HepG2 (cell line): ENCODE data around the gene TNNI3. TPM values are rescaled to one million over a fixed set of nuclear protein-coding genes. Genes with fewer than 3 reads are reported as not detected.
A peak's percentile ranks its signal among the peaks of the same experiment; 100 is the strongest.

Source experiments
- ARNT2 ChIP-seq: sonication (generic); formaldehyde crosslinking; IDR thresholded peaks from 2 replicates; pipeline ENCODE4 v1.8.0; 2022; ENCODE audit warnings: mild to moderate bottlenecking, low read depth, missing genetic modification reagents, moderate library complexity
- ATAD3A ChIP-seq: sonication (generic); formaldehyde crosslinking; IDR thresholded peaks from 2 replicates; pipeline ENCODE4 v1.4.0; 2020; ENCODE audit warnings: missing genetic modification reagents
- CCAR2 ChIP-seq: fragments of 200-400 bp; formaldehyde crosslinking; optimal IDR thresholded peaks from 2 replicates; pipeline ENCODE3; 2018; ENCODE audit warnings: low read depth, mild to moderate bottlenecking, low read length, moderate library complexity
- CEBPZ ChIP-seq: IDR thresholded peaks from 2 replicates; pipeline ENCODE4 v1.6.1; 2012; ENCODE audit warnings: low read length, improper control_type of control experiment
- CREB3 ChIP-seq: sonication (generic); formaldehyde crosslinking; IDR thresholded peaks from 2 replicates; pipeline ENCODE4 v1.5.0; 2020; ENCODE audit warnings: missing genetic modification reagents
- HOXA9 ChIP-seq: sonication (generic); formaldehyde crosslinking; IDR thresholded peaks from 2 replicates; pipeline ENCODE4 v1.8.1; 2022; ENCODE audit warnings: missing genetic modification reagents, mild to moderate bottlenecking, moderate library complexity, borderline replicate concordance
- JDP2 ChIP-seq: sonication (generic); formaldehyde crosslinking; IDR thresholded peaks from 2 replicates; pipeline ENCODE4 v1.8.1; 2022; ENCODE audit warnings: missing genetic modification reagents, borderline replicate concordance
- POLR2A ChIP-seq, 2 experiments: IDR thresholded peaks; 2 replicates each; pipeline ENCODE4 v1.6.1; 2011; ENCODE audit warnings: low read depth in 2 of 2, low read length in 2 of 2, mild to moderate bottlenecking in 1 of 2, moderate library complexity in 1 of 2; ENCODE audit not compliant: insufficient read depth in 1 of 2
- SOX5 ChIP-seq: IDR thresholded peaks from 2 replicates; pipeline ENCODE4 v1.6.1; 2016; ENCODE audit warnings: borderline replicate concordance
- TCF7 ChIP-seq: sonication (generic); IDR thresholded peaks from 2 replicates; pipeline ENCODE4 v1.6.1; 2016; ENCODE audit warnings: antibody characterized with exemption, low read depth
- TEAD3 ChIP-seq: optimal IDR thresholded peaks from 2 replicates; pipeline ENCODE3; 2016; ENCODE audit warnings: borderline replicate concordance
- ZBTB1 ChIP-seq: sonication (generic); formaldehyde crosslinking; IDR thresholded peaks from 2 replicates; pipeline ENCODE4 v1.4.0; 2020; ENCODE audit warnings: missing genetic modification reagents, borderline replicate concordance
- ZNF646 ChIP-seq: sonication (generic); formaldehyde crosslinking; IDR thresholded peaks from 2 replicates; pipeline ENCODE4 v1.9.0; 2021; ENCODE audit warnings: mild to moderate bottlenecking, missing genetic modification reagents
- polyA plus RNA-seq, 8 experiments: library from polyadenylated mRNA; depleted of rRNA in 3 of 8; stranded (reverse) in 7 of 8; unstranded in 1 of 8; fragments of >200 nt; fragmentation: Illumina TruSeq in 4 of 8; extraction: Trizol in 4 of 8; gene quantifications; 2 replicates each; pipeline versions ENCODE4 v1.2.1 to v1.2.3, GENCODE V29; 2011 to 2016; ENCODE audit warnings: low read depth in 4 of 8, missing spikeins in 1 of 8, mixed read lengths in 1 of 8; ENCODE audit not compliant: insufficient read depth in 1 of 8
- total RNA-seq, 5 experiments: library from RNA; depleted of rRNA; stranded (reverse); fragments of >200 nt; fragmentation: Illumina TruSeq; extraction: Trizol; gene quantifications; 2 replicates each; pipeline ENCODE4 v1.2.3, GENCODE V29; 2016; ENCODE audit warnings: low read depth in 1 of 5
- TF ChIP-seq, protein P1 (sequence below): sonication (generic); formaldehyde crosslinking; IDR thresholded peaks from 2 replicates; pipeline ENCODE4 v1.9.0; 2021; ENCODE audit warnings: missing genetic modification reagents, mild to moderate bottlenecking, borderline replicate concordance
- TF ChIP-seq, protein P2 (sequence below): sonication (generic); formaldehyde crosslinking; IDR thresholded peaks from 2 replicates; pipeline ENCODE4 v1.4.0; 2020; ENCODE audit warnings: mild to moderate bottlenecking, missing genetic modification reagents

TNNI3 gene
- total and polyA plus RNA-seq, 2 of the 13 experiments (the other 11 are each of a cell fraction or from before 2014, with no cell fraction given), result 3.5 to 3.7 TPM

DNA sequence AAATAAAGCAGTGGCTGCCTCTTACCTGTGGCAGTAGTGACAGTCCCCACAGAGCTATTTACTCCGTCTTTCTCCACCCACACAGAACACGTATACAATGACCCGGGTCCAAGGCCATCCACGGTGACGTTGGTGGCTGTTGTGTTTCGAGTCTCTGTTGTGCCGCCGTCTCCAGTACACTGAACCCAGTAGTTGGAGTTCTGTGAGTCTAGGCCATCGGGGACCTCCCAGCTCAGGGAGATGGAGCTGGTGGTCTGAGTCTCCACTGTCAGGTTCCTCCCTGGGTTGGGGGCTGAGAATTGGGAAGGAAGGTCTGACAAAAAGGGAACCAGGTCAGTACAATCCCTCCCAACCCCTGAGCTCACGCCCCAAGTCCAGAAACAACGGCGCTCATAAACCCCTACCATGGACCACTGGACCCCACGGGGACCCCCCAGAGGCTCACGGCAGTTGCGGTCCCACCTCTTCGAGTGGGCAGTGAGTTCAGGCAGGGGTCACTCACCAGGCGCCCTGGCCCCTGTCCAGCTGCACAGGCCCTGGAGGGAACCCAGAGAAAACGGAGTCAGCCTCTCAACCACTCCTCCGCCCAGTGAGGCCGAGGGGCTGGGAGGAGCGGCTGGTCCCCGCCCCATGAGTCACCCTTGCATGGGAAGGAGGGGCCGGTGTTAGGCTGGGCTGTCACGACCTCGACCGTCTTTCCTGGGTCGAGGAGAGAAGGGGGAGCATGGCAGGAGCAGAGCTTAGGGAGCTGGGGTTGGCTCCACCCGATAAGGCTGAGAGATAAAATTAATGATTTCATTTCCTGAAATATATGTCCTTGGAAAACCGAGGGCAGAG, 49.4 kb upstream of the TNNI3 start (continued):
- TF ChIP-seq ZNF646 (CRISPR knock-in tag) (peak; percentile 32; the same call in 1 of the 2 replicates), CEBPZ (no peak), TCF7 (peak; percentile 77), POLR2A (IDR thresholded peaks at IDR 0.05; ENCODE audit: insufficient read depth in 1 of 2, low read depth in 2 of 2, low read length in 2 of 2) (peak; percentile 71 to 79), ATAD3A (no peak), CCAR2 (no peak), TEAD3 (CRISPR knock-in tag) (peak; percentile 31), CREB3 (CRISPR knock-in tag) (0 out of 2 replicates have a peak, but pooled peaks have one; percentile 17), JDP2 (CRISPR knock-in tag) (no peak), ARNT2 (CRISPR knock-in tag) (peak; percentile 53; the same call in 1 of the 2 replicates), HOXA9 (CRISPR knock-in tag) (no peak), ZBTB1 (CRISPR knock-in tag) (no peak), SOX5 (CRISPR knock-in tag) (peak; percentile 78)
- TF ChIP-seq, protein P1, sequence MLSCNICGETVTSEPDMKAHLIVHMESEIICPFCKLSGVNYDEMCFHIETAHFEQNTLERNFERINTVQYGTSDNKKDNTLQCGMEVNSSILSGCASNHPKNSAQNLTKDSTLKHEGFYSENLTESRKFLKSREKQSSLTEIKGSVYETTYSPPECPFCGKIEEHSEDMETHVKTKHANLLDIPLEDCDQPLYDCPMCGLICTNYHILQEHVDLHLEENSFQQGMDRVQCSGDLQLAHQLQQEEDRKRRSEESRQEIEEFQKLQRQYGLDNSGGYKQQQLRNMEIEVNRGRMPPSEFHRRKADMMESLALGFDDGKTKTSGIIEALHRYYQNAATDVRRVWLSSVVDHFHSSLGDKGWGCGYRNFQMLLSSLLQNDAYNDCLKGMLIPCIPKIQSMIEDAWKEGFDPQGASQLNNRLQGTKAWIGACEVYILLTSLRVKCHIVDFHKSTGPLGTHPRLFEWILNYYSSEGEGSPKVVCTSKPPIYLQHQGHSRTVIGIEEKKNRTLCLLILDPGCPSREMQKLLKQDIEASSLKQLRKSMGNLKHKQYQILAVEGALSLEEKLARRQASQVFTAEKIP (CRISPR knock-in tag), result no peak
- TF ChIP-seq, protein P2, sequence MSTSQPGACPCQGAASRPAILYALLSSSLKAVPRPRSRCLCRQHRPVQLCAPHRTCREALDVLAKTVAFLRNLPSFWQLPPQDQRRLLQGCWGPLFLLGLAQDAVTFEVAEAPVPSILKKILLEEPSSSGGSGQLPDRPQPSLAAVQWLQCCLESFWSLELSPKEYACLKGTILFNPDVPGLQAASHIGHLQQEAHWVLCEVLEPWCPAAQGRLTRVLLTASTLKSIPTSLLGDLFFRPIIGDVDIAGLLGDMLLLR (CRISPR knock-in tag), result peak; percentile 46; the same call in 1 of the 2 replicates
